Stimulated activated CD8-positive, alpha-beta memory T cell treated with anti-CD3 and anti-CD28 coated beads, Interleukin-7, amount 100 ng/mL, for 1 hour (primary cell): Measurements from ENCODE around the gene RIMBP3B.
"Not testable (repeated sequence)": the region's sequence is repeated elsewhere in the genome, so short reads cannot be mapped to it uniquely, and the experiment has no call there.

Experiments
- DNase-seq, 2 donors: peaks; one replicate each; pipeline ENCODE4 v3.0.0-alpha.2; 2020; ENCODE audit warnings: low read depth in 2 of 2

RIMBP3B gene

DNA sequence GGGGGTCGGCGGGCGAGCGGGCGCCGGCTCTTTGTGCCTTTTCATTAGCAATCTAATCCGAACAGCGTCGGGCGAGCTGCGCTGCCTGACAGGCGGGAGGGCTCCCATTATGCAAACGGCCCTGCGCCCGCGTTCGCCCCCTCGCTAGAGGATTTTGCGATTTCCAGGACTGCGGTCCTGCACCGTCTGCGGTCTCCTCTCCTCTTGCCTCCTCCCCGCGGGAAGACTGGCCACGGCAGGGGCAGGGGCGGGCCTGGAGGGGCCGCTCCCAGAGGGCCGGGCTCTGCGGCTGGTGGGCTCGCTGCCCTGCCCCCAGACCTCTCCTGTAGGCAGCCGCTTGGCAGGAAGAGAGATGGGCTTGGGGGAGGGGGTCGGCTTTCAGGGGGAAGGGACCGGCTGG lies 34.3 kb downstream of the RIMBP3B start:
- DNase-seq: not testable (repeated sequence)

DNA sequence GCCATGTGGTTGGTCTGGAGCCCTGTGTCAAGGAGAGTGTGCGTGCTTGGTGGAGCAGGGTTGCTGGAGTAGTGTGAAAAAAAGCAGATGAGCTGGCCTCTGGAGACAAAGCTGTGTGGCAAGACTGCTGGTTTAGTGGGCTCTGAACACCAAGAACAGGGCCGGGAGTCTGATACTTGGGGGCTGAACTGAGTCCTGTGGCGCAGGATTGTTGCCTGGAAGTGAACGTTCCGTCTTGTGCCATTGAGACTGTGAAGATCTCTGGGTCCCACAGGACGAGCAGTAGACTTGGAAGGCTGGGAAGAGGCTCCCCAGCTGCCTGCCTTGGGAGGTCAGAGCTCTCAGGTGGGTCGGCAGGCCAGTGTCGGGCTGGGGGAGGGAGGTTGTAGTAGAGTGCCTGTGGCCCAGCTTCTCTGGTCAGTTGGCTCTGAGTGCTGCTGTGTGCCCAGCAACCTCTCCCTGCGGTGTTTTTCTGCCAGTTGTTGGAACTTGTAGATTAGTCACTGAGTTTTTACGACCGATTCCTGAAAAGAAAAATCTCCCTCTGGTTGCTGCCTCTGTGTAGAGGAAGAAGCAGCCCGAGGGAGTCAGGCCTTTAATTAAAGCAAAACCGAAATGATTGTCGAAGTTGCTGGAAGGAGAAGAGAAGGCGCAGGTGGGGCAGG lies 35.6 kb downstream of the RIMBP3B start:
- not testable (repeated sequence) for DNase-seq

DNA sequence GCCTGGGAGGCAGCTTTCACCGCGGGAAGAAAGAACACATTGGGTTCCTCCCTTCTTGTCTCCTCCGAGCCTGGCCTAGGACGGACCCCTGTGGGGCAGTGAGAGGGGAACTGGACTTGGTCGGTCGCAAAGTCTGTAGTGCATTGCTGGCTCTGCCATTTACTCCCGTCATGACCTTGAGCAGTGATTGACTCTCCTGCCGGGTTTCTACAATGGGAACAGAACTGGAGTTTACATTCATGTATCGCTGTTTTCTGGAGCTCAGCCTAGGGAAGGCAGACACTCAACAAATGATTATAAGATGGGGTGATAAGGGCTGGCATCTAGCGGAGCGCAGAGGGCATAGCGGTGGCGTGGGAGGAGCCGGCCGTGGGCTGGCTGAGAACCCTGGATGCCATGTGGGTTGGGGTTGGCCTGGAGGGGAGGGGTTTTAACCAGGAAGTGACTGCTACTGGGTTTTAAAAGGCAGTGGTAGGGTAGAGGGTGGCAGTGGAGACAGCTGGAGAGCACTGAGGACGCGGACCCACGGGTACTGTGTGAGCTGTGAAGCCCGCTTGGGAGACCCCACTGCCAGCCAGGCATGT lies 36.7 kb downstream of the RIMBP3B start:
- DNase-seq: not testable (repeated sequence)

DNA sequence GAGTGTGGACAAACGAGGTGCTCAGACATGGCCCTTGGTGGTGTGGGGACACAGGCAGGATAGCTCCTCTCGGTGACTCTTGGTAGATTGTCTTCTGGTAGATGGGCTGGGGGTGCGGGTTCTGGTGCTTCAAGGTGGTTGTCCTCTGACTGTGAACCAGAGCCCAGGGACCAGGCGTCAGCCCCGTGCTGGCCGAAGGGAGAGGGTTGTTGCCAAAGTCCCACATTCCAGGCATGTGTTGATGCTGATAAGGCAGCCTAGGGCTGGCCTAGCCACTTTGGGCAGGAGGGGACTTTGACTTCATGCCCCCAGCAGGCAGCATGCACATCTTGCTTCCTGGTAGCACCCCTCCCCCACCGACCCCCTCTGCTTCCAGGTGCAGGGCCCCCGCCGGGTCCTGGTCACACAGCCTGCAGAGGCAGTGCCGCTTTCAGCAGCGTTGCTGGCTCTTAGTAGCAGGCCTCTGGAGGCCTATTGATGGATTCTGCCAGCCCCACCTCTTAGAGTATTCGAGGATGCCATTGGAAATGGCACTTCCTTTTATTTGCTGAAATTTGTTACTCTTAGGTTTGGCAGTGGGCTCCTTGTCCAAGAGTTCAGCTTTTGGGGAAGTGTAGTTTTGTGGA lies 40.6 kb downstream of the RIMBP3B start:
- DNase-seq: not testable (repeated sequence)

DNA sequence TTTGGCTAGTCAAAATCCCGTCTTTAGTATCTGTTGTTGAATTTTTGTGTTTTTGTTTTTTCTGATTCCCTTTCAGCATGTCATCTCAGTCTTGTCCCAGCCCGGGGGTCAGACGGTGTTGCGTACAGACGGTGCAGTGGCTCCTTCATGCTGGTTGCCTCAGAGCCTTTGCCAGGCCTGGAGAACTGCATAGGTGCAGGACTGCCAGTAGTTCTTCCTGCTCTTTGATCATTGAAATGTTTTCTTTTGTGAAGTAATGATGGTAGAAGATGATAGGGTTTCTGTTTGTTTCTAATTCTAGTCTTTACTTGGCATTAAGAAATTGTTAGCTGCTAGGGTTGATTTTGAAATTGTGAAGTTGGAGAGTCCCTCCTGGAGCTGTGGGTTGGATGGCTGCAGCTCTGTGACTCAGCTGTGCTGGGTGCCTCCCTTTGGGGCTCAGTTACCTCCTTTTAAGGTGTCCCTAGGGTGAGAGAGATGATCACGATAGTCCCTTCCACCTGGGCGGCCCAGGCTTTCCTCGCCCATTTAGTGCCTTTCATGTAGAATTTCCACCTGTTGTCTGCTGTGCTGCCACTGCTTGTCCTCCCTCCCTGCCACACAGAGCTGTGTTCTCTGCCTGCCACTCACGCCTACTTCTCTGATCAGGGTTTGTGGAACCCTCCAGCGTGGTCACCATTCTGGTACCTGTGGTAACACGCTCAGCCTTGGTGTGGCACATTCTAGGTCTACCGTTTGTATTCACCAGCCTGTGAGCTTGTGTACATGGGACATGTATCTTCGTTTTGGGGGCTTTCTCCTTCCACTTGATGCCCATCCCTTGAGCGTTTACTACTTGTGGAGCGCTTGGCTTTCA lies 51.1 kb downstream of the RIMBP3B start:
- DNase-seq: not testable (repeated sequence)

- not testable (repeated sequence) for DNase-seq
These were observed 52.7 kb downstream of the RIMBP3B start for GRCh38 chr22:21435998-21436810.

DNA sequence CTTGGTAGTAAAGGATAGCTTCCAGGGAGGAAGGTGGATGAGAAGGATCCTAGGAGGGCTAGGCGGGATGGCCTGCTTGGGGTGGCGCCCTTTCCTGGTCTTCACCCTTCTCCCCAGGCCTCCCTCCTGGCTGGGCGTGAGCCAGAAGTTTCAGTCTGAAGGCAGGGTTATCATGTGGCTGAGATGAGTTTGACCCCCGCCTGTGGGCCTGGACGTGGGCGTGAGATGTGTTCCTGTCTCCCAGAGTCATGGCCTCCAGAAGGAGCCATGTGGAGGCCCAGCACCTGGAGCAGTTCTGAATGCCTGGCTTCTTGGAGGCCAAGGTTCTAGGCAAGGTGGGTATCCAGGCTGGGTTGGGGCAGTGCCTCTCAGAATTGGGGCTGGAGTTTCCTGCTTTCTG lies 54.5 kb downstream of the RIMBP3B start:
- not testable (repeated sequence) for DNase-seq
